ENCODE data around the gene CAPN6. TPM values are rescaled to one million over a fixed set of nuclear protein-coding genes. Genes with fewer than 3 reads are reported as not detected.

The CAPN6 gene
- total RNA-seq, 1 experiment from 2014 or later: 3.1 TPM

DNA sequence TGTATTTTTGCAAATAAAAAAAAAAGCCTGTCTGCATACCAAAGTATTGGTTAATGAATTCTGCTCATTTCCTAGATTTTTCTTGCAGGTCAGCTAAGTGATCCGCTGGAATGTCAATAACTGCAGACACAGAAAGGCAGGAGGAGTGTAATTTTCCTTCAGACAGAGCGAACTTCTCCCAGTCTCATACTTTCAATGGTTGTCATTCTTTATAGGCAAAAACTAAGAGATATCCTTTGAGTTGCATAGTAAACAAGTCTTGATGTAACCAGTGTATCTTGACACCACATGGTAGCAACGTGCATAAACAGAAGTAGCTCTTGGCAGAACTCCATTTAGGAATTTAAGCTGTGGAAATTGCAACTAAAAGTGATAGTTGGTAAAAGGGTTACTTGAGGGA, 8.2 kb downstream of the CAPN6 start:
- H3K4me3 Mint-ChIP-seq: no peak overlapping the region
- TF ChIP-seq PRRX2 (CRISPR knock-in tag; IDR thresholded peaks at IDR 0.05): no peak
- TF ChIP-seq ZNF317 (CRISPR knock-in tag; IDR thresholded peaks at IDR 0.05; ENCODE audit: borderline replicate concordance, low read depth): no peak
- TF ChIP-seq NFATC4 (CRISPR knock-in tag; IDR thresholded peaks at IDR 0.05): no peak
- no peak for TF ChIP-seq ZBTB21 (CRISPR knock-in tag; IDR thresholded peaks at IDR 0.05; ENCODE audit: borderline replicate concordance)
- TF ChIP-seq, protein P1, sequence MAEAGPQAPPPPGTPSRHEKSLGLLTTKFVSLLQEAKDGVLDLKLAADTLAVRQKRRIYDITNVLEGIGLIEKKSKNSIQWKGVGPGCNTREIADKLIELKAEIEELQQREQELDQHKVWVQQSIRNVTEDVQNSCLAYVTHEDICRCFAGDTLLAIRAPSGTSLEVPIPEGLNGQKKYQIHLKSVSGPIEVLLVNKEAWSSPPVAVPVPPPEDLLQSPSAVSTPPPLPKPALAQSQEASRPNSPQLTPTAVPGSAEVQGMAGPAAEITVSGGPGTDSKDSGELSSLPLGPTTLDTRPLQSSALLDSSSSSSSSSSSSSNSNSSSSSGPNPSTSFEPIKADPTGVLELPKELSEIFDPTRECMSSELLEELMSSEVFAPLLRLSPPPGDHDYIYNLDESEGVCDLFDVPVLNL (CRISPR knock-in tag; IDR thresholded peaks at IDR 0.05; ENCODE audit: borderline replicate concordance, low read depth): no peak
- no peak for TF ChIP-seq ETV6 (CRISPR knock-in tag; IDR thresholded peaks at IDR 0.05)
- TF ChIP-seq SMAD3 (CRISPR knock-in tag; IDR thresholded peaks at IDR 0.05; ENCODE audit: borderline replicate concordance): no peak
- TF ChIP-seq, protein P2, sequence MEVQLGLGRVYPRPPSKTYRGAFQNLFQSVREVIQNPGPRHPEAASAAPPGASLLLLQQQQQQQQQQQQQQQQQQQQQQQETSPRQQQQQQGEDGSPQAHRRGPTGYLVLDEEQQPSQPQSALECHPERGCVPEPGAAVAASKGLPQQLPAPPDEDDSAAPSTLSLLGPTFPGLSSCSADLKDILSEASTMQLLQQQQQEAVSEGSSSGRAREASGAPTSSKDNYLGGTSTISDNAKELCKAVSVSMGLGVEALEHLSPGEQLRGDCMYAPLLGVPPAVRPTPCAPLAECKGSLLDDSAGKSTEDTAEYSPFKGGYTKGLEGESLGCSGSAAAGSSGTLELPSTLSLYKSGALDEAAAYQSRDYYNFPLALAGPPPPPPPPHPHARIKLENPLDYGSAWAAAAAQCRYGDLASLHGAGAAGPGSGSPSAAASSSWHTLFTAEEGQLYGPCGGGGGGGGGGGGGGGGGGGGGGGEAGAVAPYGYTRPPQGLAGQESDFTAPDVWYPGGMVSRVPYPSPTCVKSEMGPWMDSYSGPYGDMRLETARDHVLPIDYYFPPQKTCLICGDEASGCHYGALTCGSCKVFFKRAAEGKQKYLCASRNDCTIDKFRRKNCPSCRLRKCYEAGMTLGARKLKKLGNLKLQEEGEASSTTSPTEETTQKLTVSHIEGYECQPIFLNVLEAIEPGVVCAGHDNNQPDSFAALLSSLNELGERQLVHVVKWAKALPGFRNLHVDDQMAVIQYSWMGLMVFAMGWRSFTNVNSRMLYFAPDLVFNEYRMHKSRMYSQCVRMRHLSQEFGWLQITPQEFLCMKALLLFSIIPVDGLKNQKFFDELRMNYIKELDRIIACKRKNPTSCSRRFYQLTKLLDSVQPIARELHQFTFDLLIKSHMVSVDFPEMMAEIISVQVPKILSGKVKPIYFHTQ (CRISPR knock-in tag; IDR thresholded peaks at IDR 0.05): no peak
- TF ChIP-seq NR3C1 (CRISPR knock-in tag; conservative IDR thresholded peaks at IDR 0.05; ENCODE audit: low read depth): no peak
- TF ChIP-seq TEAD4 (CRISPR knock-in tag; IDR thresholded peaks at IDR 0.05): no peak
- no peak for TF ChIP-seq ZNF671 (CRISPR knock-in tag; IDR thresholded peaks at IDR 0.05)
- TF ChIP-seq ESRRA (CRISPR knock-in tag; IDR thresholded peaks at IDR 0.05; ENCODE audit: borderline replicate concordance): no peak
- TF ChIP-seq, protein P3, sequence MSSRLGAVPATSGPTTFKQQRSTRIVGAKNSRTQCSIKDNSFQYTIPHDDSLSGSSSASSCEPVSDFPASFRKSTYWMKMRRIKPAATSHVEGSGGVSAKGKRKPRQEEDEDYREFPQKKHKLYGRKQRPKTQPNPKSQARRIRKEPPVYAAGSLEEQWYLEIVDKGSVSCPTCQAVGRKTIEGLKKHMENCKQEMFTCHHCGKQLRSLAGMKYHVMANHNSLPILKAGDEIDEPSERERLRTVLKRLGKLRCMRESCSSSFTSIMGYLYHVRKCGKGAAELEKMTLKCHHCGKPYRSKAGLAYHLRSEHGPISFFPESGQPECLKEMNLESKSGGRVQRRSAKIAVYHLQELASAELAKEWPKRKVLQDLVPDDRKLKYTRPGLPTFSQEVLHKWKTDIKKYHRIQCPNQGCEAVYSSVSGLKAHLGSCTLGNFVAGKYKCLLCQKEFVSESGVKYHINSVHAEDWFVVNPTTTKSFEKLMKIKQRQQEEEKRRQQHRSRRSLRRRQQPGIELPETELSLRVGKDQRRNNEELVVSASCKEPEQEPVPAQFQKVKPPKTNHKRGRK (CRISPR knock-in tag; IDR thresholded peaks at IDR 0.05; ENCODE audit: borderline replicate concordance): no peak
- no peak overlapping the region for H3K27ac Mint-ChIP-seq
- H3K27me3 Mint-ChIP-seq (ENCODE audit: low read depth): no peaks in the 10 kb centered on the region; the same call in 1 of the 2 replicates
- no peaks in the 10 kb centered on the region for H3K9me3 Mint-ChIP-seq
- CTCF ChIA-PET: no interaction called here
- DNase-seq (ENCODE audit: low spot score) (no peak), ATAC-seq (no peak)
- no peaks in the 10 kb centered on the region for H3K4me1 Mint-ChIP-seq
- no peaks in the 10 kb centered on the region for H3K36me3 Mint-ChIP-seq
- POLR2A ChIA-PET: interaction anchor here (0.7 kb wide), 1 partner anchor 10 kb away, joined by 3 read pairs; no protein-coding TSS in a partner anchor

DNA sequence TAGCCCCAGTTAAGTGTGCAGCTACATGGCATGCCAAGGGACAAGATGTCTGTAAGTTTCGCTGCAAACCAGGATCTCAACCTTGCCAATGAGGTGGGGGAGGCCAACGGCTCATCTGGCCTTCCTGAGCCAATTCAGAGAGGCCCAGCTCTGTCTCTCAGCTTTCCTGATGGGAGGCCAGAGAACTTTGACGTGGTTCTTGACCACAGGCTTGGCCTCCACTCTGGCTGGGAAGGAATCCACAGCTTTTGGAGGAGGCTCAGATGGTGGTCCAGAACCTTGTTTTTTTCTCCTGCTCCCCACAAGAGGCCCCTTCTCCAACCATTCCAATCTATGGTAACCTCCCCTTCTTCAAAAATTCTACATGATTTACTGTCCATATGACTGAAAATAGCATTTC, 9.8 kb downstream of the CAPN6 start:
- Mint-ChIP-seq H3K4me3 (no peak overlapping the region), H3K9me3 (no peaks in the 10 kb centered on the region), H3K27ac (no peak overlapping the region), H3K4me1 (no peaks in the 10 kb centered on the region), H3K27me3 (ENCODE audit: low read depth) (no peaks in the 10 kb centered on the region), H3K36me3 (no peaks in the 10 kb centered on the region)
- no peak for DNase-seq (ENCODE audit: low spot score)
- ChIA-PET POLR2A (no interaction called here), CTCF (no interaction called here)
- ATAC-seq: no peak
- TF ChIP-seq, protein P4, sequence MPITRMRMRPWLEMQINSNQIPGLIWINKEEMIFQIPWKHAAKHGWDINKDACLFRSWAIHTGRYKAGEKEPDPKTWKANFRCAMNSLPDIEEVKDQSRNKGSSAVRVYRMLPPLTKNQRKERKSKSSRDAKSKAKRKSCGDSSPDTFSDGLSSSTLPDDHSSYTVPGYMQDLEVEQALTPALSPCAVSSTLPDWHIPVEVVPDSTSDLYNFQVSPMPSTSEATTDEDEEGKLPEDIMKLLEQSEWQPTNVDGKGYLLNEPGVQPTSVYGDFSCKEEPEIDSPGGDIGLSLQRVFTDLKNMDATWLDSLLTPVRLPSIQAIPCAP (CRISPR knock-in tag; IDR thresholded peaks at IDR 0.05): no peak
- TF ChIP-seq, protein P5, sequence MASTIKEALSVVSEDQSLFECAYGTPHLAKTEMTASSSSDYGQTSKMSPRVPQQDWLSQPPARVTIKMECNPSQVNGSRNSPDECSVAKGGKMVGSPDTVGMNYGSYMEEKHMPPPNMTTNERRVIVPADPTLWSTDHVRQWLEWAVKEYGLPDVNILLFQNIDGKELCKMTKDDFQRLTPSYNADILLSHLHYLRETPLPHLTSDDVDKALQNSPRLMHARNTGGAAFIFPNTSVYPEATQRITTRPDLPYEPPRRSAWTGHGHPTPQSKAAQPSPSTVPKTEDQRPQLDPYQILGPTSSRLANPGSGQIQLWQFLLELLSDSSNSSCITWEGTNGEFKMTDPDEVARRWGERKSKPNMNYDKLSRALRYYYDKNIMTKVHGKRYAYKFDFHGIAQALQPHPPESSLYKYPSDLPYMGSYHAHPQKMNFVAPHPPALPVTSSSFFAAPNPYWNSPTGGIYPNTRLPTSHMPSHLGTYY (CRISPR knock-in tag; IDR thresholded peaks at IDR 0.05): no peak
- TF ChIP-seq, protein P6, sequence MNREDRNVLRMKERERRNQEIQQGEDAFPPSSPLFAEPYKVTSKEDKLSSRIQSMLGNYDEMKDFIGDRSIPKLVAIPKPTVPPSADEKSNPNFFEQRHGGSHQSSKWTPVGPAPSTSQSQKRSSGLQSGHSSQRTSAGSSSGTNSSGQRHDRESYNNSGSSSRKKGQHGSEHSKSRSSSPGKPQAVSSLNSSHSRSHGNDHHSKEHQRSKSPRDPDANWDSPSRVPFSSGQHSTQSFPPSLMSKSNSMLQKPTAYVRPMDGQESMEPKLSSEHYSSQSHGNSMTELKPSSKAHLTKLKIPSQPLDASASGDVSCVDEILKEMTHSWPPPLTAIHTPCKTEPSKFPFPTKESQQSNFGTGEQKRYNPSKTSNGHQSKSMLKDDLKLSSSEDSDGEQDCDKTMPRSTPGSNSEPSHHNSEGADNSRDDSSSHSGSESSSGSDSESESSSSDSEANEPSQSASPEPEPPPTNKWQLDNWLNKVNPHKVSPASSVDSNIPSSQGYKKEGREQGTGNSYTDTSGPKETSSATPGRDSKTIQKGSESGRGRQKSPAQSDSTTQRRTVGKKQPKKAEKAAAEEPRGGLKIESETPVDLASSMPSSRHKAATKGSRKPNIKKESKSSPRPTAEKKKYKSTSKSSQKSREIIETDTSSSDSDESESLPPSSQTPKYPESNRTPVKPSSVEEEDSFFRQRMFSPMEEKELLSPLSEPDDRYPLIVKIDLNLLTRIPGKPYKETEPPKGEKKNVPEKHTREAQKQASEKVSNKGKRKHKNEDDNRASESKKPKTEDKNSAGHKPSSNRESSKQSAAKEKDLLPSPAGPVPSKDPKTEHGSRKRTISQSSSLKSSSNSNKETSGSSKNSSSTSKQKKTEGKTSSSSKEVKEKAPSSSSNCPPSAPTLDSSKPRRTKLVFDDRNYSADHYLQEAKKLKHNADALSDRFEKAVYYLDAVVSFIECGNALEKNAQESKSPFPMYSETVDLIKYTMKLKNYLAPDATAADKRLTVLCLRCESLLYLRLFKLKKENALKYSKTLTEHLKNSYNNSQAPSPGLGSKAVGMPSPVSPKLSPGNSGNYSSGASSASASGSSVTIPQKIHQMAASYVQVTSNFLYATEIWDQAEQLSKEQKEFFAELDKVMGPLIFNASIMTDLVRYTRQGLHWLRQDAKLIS (CRISPR knock-in tag; IDR thresholded peaks at IDR 0.05; ENCODE audit: borderline replicate concordance): no peak
- TF ChIP-seq EMX1 (CRISPR knock-in tag; IDR thresholded peaks at IDR 0.05) (no peak), ZNF232 (CRISPR knock-in tag; IDR thresholded peaks at IDR 0.05) (no peak), TEAD1 (CRISPR knock-in tag; IDR thresholded peaks at IDR 0.05) (no peak), CBFB (CRISPR knock-in tag; IDR thresholded peaks at IDR 0.05; ENCODE audit: low read depth) (no peak), NFATC4 (CRISPR knock-in tag; IDR thresholded peaks at IDR 0.05) (no peak)
- TF ChIP-seq, protein P7, sequence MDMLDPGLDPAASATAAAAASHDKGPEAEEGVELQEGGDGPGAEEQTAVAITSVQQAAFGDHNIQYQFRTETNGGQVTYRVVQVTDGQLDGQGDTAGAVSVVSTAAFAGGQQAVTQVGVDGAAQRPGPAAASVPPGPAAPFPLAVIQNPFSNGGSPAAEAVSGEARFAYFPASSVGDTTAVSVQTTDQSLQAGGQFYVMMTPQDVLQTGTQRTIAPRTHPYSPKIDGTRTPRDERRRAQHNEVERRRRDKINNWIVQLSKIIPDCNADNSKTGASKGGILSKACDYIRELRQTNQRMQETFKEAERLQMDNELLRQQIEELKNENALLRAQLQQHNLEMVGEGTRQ (CRISPR knock-in tag; IDR thresholded peaks at IDR 0.05): no peak
- TF ChIP-seq, protein P8, sequence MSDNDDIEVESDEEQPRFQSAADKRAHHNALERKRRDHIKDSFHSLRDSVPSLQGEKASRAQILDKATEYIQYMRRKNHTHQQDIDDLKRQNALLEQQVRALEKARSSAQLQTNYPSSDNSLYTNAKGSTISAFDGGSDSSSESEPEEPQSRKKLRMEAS (CRISPR knock-in tag; IDR thresholded peaks at IDR 0.05): no peak

All from WTC11 (cell line).